ENCODE results near the gene WNK3.

DNA sequence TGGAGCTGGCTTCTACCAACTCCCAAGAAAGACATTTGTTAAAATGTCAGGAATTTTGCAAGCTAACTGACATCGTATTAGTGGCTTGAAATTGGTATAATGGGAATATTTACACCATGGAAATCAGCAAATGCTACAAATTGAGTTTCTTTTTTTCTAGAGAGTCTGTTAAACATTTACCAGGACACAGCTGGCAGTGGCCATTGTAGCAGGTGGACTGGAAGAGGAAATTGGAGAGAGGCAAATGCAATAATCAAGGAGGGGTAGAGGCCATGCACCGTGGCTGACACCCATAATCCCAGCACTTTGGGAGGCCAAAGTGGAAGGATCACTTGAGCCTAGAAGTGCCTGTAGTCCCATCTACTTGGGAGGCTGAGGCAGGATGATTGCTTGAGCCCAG lies 49.4 kb upstream of the WNK3 start:
- TF ChIP-seq, protein P1, sequence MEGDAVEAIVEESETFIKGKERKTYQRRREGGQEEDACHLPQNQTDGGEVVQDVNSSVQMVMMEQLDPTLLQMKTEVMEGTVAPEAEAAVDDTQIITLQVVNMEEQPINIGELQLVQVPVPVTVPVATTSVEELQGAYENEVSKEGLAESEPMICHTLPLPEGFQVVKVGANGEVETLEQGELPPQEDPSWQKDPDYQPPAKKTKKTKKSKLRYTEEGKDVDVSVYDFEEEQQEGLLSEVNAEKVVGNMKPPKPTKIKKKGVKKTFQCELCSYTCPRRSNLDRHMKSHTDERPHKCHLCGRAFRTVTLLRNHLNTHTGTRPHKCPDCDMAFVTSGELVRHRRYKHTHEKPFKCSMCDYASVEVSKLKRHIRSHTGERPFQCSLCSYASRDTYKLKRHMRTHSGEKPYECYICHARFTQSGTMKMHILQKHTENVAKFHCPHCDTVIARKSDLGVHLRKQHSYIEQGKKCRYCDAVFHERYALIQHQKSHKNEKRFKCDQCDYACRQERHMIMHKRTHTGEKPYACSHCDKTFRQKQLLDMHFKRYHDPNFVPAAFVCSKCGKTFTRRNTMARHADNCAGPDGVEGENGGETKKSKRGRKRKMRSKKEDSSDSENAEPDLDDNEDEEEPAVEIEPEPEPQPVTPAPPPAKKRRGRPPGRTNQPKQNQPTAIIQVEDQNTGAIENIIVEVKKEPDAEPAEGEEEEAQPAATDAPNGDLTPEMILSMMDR (IDR thresholded peaks at IDR 0.05; ENCODE audit: low read length), result no peak
- TF ChIP-seq EZH2 (optimal IDR thresholded peaks at IDR 0.05; ENCODE audit: low read depth, low read length), result no peak
- TF ChIP-seq EZH2phosphoT487 (IDR thresholded peaks at IDR 0.05; ENCODE audit: low read length), result no peak

All from MM.1S (cell line).